ENCODE results near the gene LARP1.

- TF ChIP-seq CTCF (IDR thresholded peaks at IDR 0.05; ENCODE audit: low read depth, low read length, poor library complexity, severe bottlenecking) = no peak
- TF ChIP-seq EZH2phosphoT487 (IDR thresholded peaks at IDR 0.05; ENCODE audit: borderline replicate concordance, low read length) = no peak
These were observed 13.8 kb upstream of the LARP1 start for GRCh38 chr5:154741415-154741814.
